Measurements from ENCODE around the gene PLEKHG4. TPM values are rescaled to one million over a fixed set of nuclear protein-coding genes. Genes with fewer than 3 reads are reported as not detected.

PLEKHG4 gene
- total and polyA plus RNA-seq, 9 of the 15 experiments (the other 6 are each of a cell fraction or from before 2014, with no cell fraction given): 3.7 to 36.8 (median 17.9) TPM

DNA sequence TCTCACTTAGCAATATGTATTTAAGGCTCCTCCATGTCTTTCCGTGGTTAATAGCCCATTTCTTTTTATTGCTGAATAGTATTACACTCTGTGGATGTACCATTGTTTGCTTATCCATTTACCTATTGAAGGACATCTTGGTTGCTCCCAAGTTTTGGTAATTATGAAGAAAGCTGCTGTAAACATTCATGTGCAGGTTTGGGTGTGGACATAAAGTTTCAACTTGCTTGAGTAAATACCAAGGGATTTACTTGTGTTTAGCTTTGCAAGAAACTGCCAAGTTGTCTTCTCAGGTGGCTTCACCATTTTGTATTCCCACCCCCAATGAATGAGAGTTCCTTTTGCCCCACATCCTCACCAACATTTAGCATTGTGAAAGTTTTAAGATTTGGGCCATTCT is 56.8 kb downstream of the PLEKHG4 start (continued):
- TF ChIP-seq ZNF655 (CRISPR knock-in tag; IDR thresholded peaks at IDR 0.05) (no peak), ETS1 (conservative IDR thresholded peaks at IDR 0.05; ENCODE audit: control insufficient read depth, low read depth, low read length) (no peak), IFI16 (CRISPR knock-in tag; IDR thresholded peaks at IDR 0.05) (no peak), ETV1 (tag; conservative IDR thresholded peaks at IDR 0.05; ENCODE audit: low read depth) (no peak), ZBTB12 (CRISPR knock-in tag; IDR thresholded peaks at IDR 0.05) (no peak), ZNF282 (CRISPR knock-in tag; IDR thresholded peaks at IDR 0.05) (no peak), HCFC1 (IDR thresholded peaks at IDR 0.05; ENCODE audit: low read depth, low read length) (no peak), U2AF1 (optimal IDR thresholded peaks at IDR 0.05; ENCODE audit: low read depth, low read length) (no peak)
- TF ChIP-seq, protein P1, sequence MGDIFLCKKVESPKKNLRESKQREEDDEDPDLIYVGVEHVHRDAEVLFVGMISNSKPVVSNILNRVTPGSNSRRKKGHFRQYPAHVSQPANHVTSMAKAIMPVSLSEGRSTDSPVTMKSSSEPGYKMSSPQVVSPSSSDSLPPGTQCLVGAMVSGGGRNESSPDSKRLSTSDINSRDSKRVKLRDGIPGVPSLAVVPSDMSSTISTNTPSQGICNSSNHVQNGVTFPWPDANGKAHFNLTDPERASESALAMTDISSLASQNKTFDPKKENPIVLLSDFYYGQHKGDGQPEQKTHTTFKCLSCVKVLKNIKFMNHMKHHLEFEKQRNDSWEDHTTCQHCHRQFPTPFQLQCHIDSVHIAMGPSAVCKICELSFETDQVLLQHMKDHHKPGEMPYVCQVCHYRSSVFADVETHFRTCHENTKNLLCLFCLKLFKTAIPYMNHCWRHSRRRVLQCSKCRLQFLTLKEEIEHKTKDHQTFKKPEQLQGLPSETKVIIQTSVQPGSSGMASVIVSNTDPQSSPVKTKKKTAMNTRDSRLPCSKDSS (IDR thresholded peaks at IDR 0.05; ENCODE audit: low read depth, partially characterized antibody): no peak
- TF ChIP-seq, protein P2, sequence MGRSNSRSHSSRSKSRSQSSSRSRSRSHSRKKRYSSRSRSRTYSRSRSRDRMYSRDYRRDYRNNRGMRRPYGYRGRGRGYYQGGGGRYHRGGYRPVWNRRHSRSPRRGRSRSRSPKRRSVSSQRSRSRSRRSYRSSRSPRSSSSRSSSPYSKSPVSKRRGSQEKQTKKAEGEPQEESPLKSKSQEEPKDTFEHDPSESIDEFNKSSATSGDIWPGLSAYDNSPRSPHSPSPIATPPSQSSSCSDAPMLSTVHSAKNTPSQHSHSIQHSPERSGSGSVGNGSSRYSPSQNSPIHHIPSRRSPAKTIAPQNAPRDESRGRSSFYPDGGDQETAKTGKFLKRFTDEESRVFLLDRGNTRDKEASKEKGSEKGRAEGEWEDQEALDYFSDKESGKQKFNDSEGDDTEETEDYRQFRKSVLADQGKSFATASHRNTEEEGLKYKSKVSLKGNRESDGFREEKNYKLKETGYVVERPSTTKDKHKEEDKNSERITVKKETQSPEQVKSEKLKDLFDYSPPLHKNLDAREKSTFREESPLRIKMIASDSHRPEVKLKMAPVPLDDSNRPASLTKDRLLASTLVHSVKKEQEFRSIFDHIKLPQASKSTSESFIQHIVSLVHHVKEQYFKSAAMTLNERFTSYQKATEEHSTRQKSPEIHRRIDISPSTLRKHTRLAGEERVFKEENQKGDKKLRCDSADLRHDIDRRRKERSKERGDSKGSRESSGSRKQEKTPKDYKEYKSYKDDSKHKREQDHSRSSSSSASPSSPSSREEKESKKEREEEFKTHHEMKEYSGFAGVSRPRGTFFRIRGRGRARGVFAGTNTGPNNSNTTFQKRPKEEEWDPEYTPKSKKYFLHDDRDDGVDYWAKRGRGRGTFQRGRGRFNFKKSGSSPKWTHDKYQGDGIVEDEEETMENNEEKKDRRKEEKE (IDR thresholded peaks at IDR 0.05; ENCODE audit: borderline replicate concordance in 1 of 2, control insufficient read depth in 1 of 2, low read depth in 2 of 2, low read length in 1 of 2): no peak
